SKM-1 (cell line): ENCODE results near the gene TRIP13.
"Not testable (repeated sequence)": the region's sequence is repeated elsewhere in the genome, so short reads cannot be mapped to it uniquely, and the experiment has no call there.

Source experiments
- DNase-seq: peaks from one replicate; lab custom pipeline; 2025; ENCODE audit not compliant: unreplicated experiment; lab: John Stamatoyannopoulos, UW

Gene TRIP13

GRCh38 chr5:889075-889710, 3.5 kb upstream of the TRIP13 start:
- no peak for DNase-seq

- DNase-seq: no peak
Observed at GRCh38 chr5:891117-891836, 1.4 kb upstream of the TRIP13 start.

GRCh38 chr5:891837-892393, 769 bp upstream of the TRIP13 start:
- no peak for DNase-seq

GRCh38 chr5:893137-893506, 438 bp downstream of the TRIP13 start:
- DNase-seq: no peak

GRCh38 chr5:893711-894110, 1.0 kb downstream of the TRIP13 start:
- no peak for DNase-seq

- DNase-seq: no peak
Observed at GRCh38 chr5:900781-901180, 8.1 kb downstream of the TRIP13 start.

GRCh38 chr5:902129-902916, 9.6 kb downstream of the TRIP13 start:
- DNase-seq: no peak

GRCh38 chr5:903756-904096, 11.0 kb downstream of the TRIP13 start:
- no peak for DNase-seq

GRCh38 chr5:905139-905642, 12.5 kb downstream of the TRIP13 start:
- DNase-seq: no peak

GRCh38 chr5:907366-907910, 14.8 kb downstream of the TRIP13 start:
- no peak for DNase-seq

- no peak for DNase-seq
Observed at GRCh38 chr5:908172-908571, 15.5 kb downstream of the TRIP13 start.

- DNase-seq: no peak
Observed at GRCh38 chr5:909086-909485, 16.4 kb downstream of the TRIP13 start.

GRCh38 chr5:909994-910768, 17.5 kb downstream of the TRIP13 start:
- DNase-seq: no peak

- no peak for DNase-seq
Observed at GRCh38 chr5:910769-911160, 18.1 kb downstream of the TRIP13 start.

GRCh38 chr5:911601-912000, 18.9 kb downstream of the TRIP13 start:
- DNase-seq: no peak

GRCh38 chr5:912280-913091, 19.8 kb downstream of the TRIP13 start:
- DNase-seq: no peak

- no peak for DNase-seq
Observed at GRCh38 chr5:914174-914573, 21.5 kb downstream of the TRIP13 start.

- DNase-seq: no peak
Observed at GRCh38 chr5:914612-915011, 21.9 kb downstream of the TRIP13 start.

- DNase-seq: not testable (repeated sequence)
Observed at GRCh38 chr5:915346-915745, 22.7 kb downstream of the TRIP13 start.

GRCh38 chr5:915946-916345, 23.3 kb downstream of the TRIP13 start:
- no peak for DNase-seq
